Amniotic epithelial cell (primary cell): ENCODE data around the gene FAM216B.

Experiments
- DNase-seq: peaks from one replicate; pipeline ENCODE4 v3.0.0-alpha.2; 2010; ENCODE audit warnings: low read depth

The FAM216B gene

GRCh38 chr13:42834946-42835345 lies 53.6 kb downstream of the FAM216B start:
- no peak for DNase-seq

DNA sequence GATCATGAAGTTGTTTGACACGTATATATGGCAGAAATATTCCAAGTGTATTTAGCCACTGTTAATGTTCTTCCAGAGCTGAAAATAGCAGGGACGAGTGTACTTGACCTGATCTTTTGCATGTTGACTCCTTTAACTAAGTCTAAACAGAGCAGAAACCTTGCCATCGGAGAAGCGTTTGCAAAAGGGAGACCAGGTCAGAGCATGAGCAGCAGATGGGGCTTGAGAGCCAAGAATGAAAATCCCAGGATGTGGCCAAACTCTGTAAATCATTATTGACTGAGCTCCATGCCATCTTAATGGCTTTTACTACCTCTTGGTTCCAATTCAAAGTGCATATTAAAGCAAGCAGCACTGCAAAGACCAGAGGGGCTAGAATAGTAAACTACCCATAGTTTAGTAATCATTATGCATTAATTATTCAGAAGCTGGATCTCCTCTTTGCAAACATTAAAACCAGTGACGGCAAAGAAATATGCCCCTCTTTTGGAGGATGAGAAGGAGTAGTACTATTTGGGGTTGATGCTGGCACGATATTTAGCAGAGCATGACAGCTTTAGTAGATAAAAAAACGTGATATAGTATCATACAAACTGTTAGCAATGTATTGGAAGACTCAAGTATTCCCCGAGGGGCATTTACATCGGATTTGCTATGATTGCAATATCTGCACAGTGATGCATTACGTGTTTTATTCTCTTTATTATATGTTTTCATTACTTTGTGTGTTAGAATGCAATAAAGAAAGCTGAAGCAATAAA lies 55.7 kb downstream of the FAM216B start:
- DNase-seq, result peak; percentile 53
